ENCODE measurements around the gene GPR21.
A peak's percentile ranks its signal among the peaks of the same experiment; 100 is the strongest.

The GPR21 gene

DNA sequence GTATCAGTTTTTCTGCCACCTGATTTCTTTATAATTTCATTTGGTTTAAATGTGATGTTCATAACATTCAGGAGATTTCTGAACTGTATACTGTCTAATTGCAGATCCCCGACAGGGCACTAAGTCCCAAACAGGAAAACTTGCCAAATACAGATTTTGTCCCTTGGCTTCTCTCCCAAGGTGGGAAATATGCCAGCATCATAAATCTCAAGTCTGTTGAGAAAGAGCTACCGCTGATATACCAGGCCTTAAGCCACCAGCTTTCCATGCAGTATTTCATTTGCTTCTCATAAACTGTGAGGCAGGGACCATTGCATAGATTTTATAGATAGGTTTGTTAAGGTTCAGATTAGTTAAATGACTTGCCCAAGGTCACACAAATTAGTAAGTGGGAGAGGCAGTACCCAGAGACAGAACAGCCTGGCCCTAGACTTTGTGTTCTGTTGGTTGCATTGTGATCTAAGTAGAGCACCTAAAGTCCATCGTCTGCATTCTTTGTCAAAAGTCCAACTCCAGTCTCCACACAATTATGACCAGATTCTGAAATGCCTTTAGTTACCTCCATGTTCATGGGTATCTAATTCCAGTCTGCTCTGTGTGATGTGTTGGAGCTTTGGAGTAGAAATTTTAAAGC, 16.2 kb downstream of the GPR21 start:
- Histone ChIP-seq H3K4me3 (ENCODE audit: low read length, poor library complexity, severe bottlenecking) (no peak overlapping the region), H3K79me2 (ENCODE audit: insufficient read depth, low read length) (no peaks in the 10 kb centered on the region), H3K36me3 (ENCODE audit: insufficient read depth, low read length) (peaks cover 2% of the 10 kb centered on the region; the same call in 1 of the 2 replicates), H3K4me2 (ENCODE audit: low read depth, low read length, poor library complexity, severe bottlenecking) (no peak overlapping the region), H3F3A (ENCODE audit: low read depth) (no peaks in the 10 kb centered on the region), H3K9me3 (ENCODE audit: insufficient read depth, low read depth, low read length) (no peaks in the 10 kb centered on the region), H3K9ac (ENCODE audit: low read depth, low read length, poor library complexity, severe bottlenecking) (no peak overlapping the region), H3K27me3 (ENCODE audit: insufficient read depth, low read length, poor library complexity, severe bottlenecking) (no peaks in the 10 kb centered on the region), H3K4me1 (ENCODE audit: insufficient read depth, low read length, poor library complexity, severe bottlenecking) (peaks cover 20% of the 10 kb centered on the region), H4K20me1 (ENCODE audit: insufficient read depth, low read length, poor library complexity, severe bottlenecking) (no peaks in the 10 kb centered on the region), H3K9me2 (replicated peaks; ENCODE audit: low read depth, low read length) (no peaks in the 10 kb centered on the region), H2AFZ (ENCODE audit: low read length) (no peak overlapping the region)
- TF ChIP-seq EZH2phosphoT487 (IDR thresholded peaks at IDR 0.05; ENCODE audit: borderline replicate concordance), result no peak
- TF ChIP-seq, protein P1, sequence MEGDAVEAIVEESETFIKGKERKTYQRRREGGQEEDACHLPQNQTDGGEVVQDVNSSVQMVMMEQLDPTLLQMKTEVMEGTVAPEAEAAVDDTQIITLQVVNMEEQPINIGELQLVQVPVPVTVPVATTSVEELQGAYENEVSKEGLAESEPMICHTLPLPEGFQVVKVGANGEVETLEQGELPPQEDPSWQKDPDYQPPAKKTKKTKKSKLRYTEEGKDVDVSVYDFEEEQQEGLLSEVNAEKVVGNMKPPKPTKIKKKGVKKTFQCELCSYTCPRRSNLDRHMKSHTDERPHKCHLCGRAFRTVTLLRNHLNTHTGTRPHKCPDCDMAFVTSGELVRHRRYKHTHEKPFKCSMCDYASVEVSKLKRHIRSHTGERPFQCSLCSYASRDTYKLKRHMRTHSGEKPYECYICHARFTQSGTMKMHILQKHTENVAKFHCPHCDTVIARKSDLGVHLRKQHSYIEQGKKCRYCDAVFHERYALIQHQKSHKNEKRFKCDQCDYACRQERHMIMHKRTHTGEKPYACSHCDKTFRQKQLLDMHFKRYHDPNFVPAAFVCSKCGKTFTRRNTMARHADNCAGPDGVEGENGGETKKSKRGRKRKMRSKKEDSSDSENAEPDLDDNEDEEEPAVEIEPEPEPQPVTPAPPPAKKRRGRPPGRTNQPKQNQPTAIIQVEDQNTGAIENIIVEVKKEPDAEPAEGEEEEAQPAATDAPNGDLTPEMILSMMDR (conservative IDR thresholded peaks at IDR 0.05; ENCODE audit: low read length), result no peak

DNA sequence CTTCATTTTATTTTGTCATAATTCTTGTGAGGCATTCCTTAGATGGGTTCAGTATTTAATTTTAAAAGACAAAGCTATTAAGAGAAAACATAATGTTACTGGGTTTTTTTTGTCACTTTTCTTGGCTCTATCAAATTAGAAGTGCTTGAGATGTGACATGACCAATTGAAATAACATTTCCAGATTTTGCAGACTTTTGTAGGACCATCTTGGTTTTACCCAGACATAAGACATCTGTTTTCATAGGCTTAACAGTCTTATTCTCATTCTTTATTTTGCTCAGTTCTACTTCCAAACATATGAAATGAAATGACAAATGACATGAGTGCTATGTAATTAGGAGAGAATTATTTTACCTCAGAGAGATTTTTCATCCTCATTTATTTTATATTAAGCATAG, 19.6 kb downstream of the GPR21 start:
- H3K36me3 ChIP-seq (ENCODE audit: insufficient read depth, low read length), result peaks cover 6% of the 10 kb centered on the region
- no peaks in the 10 kb centered on the region for H3K27me3 ChIP-seq (ENCODE audit: insufficient read depth, low read length, poor library complexity, severe bottlenecking)
- H4K20me1 ChIP-seq (ENCODE audit: insufficient read depth, low read length, poor library complexity, severe bottlenecking), result no peaks in the 10 kb centered on the region
- no peak overlapping the region for H3K9ac ChIP-seq (ENCODE audit: low read depth, low read length, poor library complexity, severe bottlenecking)
- TF ChIP-seq, protein P1 (conservative IDR thresholded peaks at IDR 0.05; ENCODE audit: low read length), result no peak
- TF ChIP-seq EZH2phosphoT487 (IDR thresholded peaks at IDR 0.05; ENCODE audit: borderline replicate concordance), result no peak
- no peak overlapping the region for H3K4me3 ChIP-seq (ENCODE audit: low read length, poor library complexity, severe bottlenecking)
- H3K9me3 ChIP-seq (ENCODE audit: insufficient read depth, low read depth, low read length), result no peaks in the 10 kb centered on the region
- H3K79me2 ChIP-seq (ENCODE audit: insufficient read depth, low read length), result no peaks in the 10 kb centered on the region
- no peaks in the 10 kb centered on the region for H3F3A ChIP-seq (ENCODE audit: low read depth)
- peaks cover 21% of the 10 kb centered on the region for H3K4me1 ChIP-seq (ENCODE audit: insufficient read depth, low read length, poor library complexity, severe bottlenecking)
- H3K4me2 ChIP-seq (ENCODE audit: low read depth, low read length, poor library complexity, severe bottlenecking), result no peak overlapping the region
- H2AFZ ChIP-seq (ENCODE audit: low read length), result no peak overlapping the region
- H3K9me2 ChIP-seq (replicated peaks; ENCODE audit: low read depth, low read length), result no peaks in the 10 kb centered on the region

DNA sequence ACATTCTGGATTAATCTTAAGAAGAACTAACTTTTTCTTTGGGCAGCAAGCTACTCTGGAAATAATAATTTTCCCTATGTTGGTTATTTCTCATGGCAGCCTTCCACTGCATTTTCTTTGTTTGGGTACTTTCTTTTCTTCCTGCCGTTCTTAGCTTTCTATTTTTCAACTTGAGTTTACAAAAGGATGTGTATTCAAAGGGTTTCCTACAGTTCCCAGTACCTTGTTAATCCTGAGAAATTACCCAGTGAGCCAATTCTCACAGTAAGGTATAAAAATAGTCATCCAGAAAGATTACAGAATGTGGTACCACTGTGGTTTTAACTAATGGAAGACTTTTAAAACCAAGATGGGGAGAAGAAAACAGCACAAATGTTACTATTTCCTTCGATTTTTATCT, 20.2 kb downstream of the GPR21 start:
- Histone ChIP-seq H3K4me2 (ENCODE audit: low read depth, low read length, poor library complexity, severe bottlenecking) (peak overlapping the region; percentile 5), H3F3A (ENCODE audit: low read depth) (no peaks in the 10 kb centered on the region), H3K79me2 (ENCODE audit: insufficient read depth, low read length) (no peaks in the 10 kb centered on the region), H3K27me3 (ENCODE audit: insufficient read depth, low read length, poor library complexity, severe bottlenecking) (no peaks in the 10 kb centered on the region), H3K9me2 (replicated peaks; ENCODE audit: low read depth, low read length) (no peaks in the 10 kb centered on the region), H3K9me3 (ENCODE audit: insufficient read depth, low read depth, low read length) (no peaks in the 10 kb centered on the region), H3K4me3 (ENCODE audit: low read length, poor library complexity, severe bottlenecking) (no peak overlapping the region), H2AFZ (ENCODE audit: low read length) (no peak overlapping the region), H3K4me1 (ENCODE audit: insufficient read depth, low read length, poor library complexity, severe bottlenecking) (peaks cover 20% of the 10 kb centered on the region), H3K36me3 (ENCODE audit: insufficient read depth, low read length) (peaks cover 6% of the 10 kb centered on the region), H3K9ac (ENCODE audit: low read depth, low read length, poor library complexity, severe bottlenecking) (no peak overlapping the region), H4K20me1 (ENCODE audit: insufficient read depth, low read length, poor library complexity, severe bottlenecking) (no peaks in the 10 kb centered on the region)
- TF ChIP-seq, protein P1 (conservative IDR thresholded peaks at IDR 0.05; ENCODE audit: low read length), result no peak
- TF ChIP-seq EZH2phosphoT487 (IDR thresholded peaks at IDR 0.05; ENCODE audit: borderline replicate concordance), result no peak

All from Loucy (cell line).